GM21717 (cell line): Measurements from ENCODE around the gene CRACDL.

Source experiments
- ATAC-seq: cut with Tn5 transposase; IDR thresholded peaks from one replicate; pipeline ENCODE4 v1.9.1; 2021; ENCODE audit warnings: mild to moderate bottlenecking, moderate library complexity; ENCODE audit not compliant: unreplicated experiment

The CRACDL gene

GRCh38 chr2:98826856-98827255, 109.2 kb downstream of the CRACDL start:
- no peak for ATAC-seq

- no peak for ATAC-seq
These were observed 110.2 kb downstream of the CRACDL start for GRCh38 chr2:98825858-98826257.

GRCh38 chr2:98825404-98825803, 110.6 kb downstream of the CRACDL start:
- no peak for ATAC-seq

GRCh38 chr2:98825020-98825350, 111.0 kb downstream of the CRACDL start:
- ATAC-seq: no peak

GRCh38 chr2:98824256-98825019, 111.6 kb downstream of the CRACDL start:
- no peak for ATAC-seq

GRCh38 chr2:98823196-98824170, 112.5 kb downstream of the CRACDL start:
- ATAC-seq: no peak

GRCh38 chr2:98822301-98823164, 113.5 kb downstream of the CRACDL start:
- no peak for ATAC-seq

- no peak for ATAC-seq
These were observed 114.3 kb downstream of the CRACDL start for GRCh38 chr2:98821629-98822135.

GRCh38 chr2:98819231-98819766, 116.7 kb downstream of the CRACDL start:
- no peak for ATAC-seq

GRCh38 chr2:98818164-98818563, 117.9 kb downstream of the CRACDL start:
- no peak for ATAC-seq

GRCh38 chr2:98816281-98816680, 119.7 kb downstream of the CRACDL start:
- no peak for ATAC-seq

- ATAC-seq: no peak
These were observed 120.2 kb downstream of the CRACDL start for GRCh38 chr2:98815795-98816194.

- no peak for ATAC-seq
These were observed 124.3 kb downstream of the CRACDL start for GRCh38 chr2:98811766-98812165.

GRCh38 chr2:98810588-98810928, 125.5 kb downstream of the CRACDL start:
- ATAC-seq: no peak

GRCh38 chr2:98809878-98810587, 126.0 kb downstream of the CRACDL start:
- ATAC-seq: no peak

- ATAC-seq: no peak
These were observed 126.9 kb downstream of the CRACDL start for GRCh38 chr2:98809116-98809515.

- no peak for ATAC-seq
These were observed 127.5 kb downstream of the CRACDL start for GRCh38 chr2:98808546-98808945.

- ATAC-seq: no peak
These were observed 128.1 kb downstream of the CRACDL start for GRCh38 chr2:98807929-98808328.

- ATAC-seq: no peak
These were observed 128.8 kb downstream of the CRACDL start for GRCh38 chr2:98807221-98807620.

GRCh38 chr2:98806236-98806697, 129.8 kb downstream of the CRACDL start:
- ATAC-seq: no peak
